Subcutaneous abdominal adipose tissue (tissue), 5 donors: ENCODE data around the gene NRIP3.
A peak's percentile ranks its signal among the peaks of the same experiment; 100 is the strongest.

Source experiments
- H3K27ac ChIP-seq: one replicate; pipeline ENCODE4 v1.7.0; 2013; ENCODE audit warnings: low read depth, mild to moderate bottlenecking, inconsistent platforms, low read length, moderate library complexity
- H3K27me3 ChIP-seq, 5 donors: one replicate each; pipeline ENCODE4 v1.7.0; 2013; ENCODE audit warnings: low read length in 5 of 5, inconsistent platforms in 1 of 5; ENCODE audit not compliant: control insufficient read depth in 5 of 5, insufficient read depth in 4 of 5
- H3K36me3 ChIP-seq, 5 donors: one replicate each; pipeline ENCODE4 v1.7.0; 2013; ENCODE audit warnings: low read length in 5 of 5; ENCODE audit not compliant: control insufficient read depth in 5 of 5, insufficient read depth in 5 of 5
- H3K4me1 ChIP-seq, 5 donors: one replicate each; pipeline ENCODE4 v1.7.0; 2013; ENCODE audit warnings: low read length in 5 of 5, mild to moderate bottlenecking in 3 of 5, moderate library complexity in 1 of 5; ENCODE audit not compliant: control insufficient read depth in 5 of 5, insufficient read depth in 5 of 5
- H3K4me3 ChIP-seq, 5 donors: one replicate each; pipeline ENCODE4 v1.7.0; 2013; ENCODE audit warnings: low read length in 5 of 5, low read depth in 1 of 5
- H3K9ac ChIP-seq, 5 donors: one replicate each; pipeline ENCODE4 v1.7.0; 2013; ENCODE audit warnings: low read length in 5 of 5, mild to moderate bottlenecking in 4 of 5, moderate library complexity in 3 of 5
- H3K9me3 ChIP-seq, 5 donors: one replicate each; pipeline ENCODE4 v1.7.0; 2013; ENCODE audit warnings: low read length in 5 of 5; ENCODE audit not compliant: control insufficient read depth in 5 of 5
- donor health status: healthy.
- donor health status: healthy.
- donor health status: healthy.
- donor health status: healthy.
- donor health status: healthy.

NRIP3 gene

DNA sequence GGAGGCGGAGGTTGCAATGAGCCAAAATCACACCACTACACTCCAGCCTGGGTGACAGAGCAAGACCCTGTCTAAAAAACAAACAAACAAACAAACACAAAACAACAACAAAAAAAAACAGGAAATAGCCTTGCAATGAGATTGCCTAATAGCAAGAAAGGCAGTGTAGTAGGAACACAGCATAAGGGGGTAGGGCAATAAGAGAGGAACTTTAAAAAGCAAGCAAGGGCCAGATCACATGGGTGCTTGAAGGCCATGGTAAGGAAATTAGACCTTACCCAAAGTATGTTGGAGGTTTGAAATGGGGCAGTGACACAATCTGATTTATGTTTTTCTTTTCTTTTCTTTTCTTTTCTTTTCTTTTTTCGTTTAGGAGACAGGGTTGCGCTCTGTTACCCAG lies 34.7 kb upstream of the NRIP3 start:
- H3K27ac ChIP-seq: no peak overlapping the region
- H3K4me1 ChIP-seq: no peaks in the 10 kb centered on the region
- no peak overlapping the region for H3K4me3 ChIP-seq
- H3K9ac ChIP-seq: no peak overlapping the region
- no peaks in the 10 kb centered on the region for H3K27me3 ChIP-seq
- peaks cover 0 to 32% (median 5%) of the 10 kb centered on the region in 5 donors for H3K36me3 ChIP-seq
- H3K9me3 ChIP-seq: no peaks in the 10 kb centered on the region

DNA sequence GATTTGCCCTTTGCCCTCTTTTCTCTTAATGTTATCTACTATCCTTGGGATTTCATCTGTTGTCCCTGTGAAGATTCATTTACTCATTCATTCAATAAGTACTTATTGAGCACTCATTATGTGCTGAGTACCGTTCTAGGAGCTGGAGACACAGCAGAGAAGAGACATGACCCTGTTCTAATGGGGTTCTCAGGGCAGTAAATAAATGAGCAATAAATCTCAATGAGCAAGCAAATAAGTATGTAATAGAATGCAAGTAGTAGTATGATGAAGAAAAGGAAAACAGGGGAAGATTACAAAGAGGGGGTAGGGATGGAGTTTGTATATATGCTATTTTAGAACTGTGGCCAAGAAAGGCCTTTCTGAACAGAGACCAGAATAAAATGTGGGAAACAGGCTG lies 34.2 kb upstream of the NRIP3 start:
- Histone ChIP-seq H3K9ac (no peak overlapping the region), H3K27me3 (no peaks in the 10 kb centered on the region), H3K36me3 (peaks cover 0 to 37% (median 9%) of the 10 kb centered on the region in 5 donors), H3K9me3 (no peaks in the 10 kb centered on the region), H3K4me1 (no peaks in the 10 kb centered on the region), H3K27ac (no peak overlapping the region), H3K4me3 (no peak overlapping the region)

DNA sequence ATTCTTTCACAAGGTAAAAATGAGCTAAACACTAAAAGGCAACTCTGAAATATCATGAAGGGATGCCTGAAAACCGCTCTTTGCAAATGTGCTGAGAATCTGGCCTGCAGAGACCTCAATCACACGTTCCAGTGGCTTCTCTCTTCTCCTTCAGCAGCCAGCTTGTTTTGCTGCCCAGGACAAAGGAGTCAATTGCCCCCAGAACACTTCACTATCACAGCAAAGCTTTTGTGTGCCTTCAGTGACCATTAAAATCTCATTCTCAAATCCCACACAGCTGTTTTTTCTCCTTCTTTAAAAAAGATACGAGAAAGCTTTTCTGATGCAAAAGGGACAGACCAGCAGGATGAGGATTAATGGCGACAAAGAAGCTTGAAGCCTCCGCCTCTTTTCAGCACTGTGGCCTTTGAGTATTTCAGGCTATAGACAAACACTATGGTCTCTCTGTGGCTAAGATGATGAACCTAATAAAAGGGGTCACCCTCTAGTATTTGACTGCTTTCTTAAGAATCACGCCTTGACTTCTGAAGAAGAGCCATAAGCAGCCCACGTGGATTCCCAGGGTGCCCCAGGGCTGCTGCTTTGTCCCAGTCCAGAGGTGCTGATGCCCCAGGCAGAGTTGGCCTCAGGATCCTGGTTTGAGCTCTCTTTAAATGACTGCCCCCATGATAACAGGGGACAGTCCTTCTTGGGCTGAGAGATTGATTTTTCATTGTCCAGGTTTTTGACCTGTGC lies 33.4 kb upstream of the NRIP3 start:
- Histone ChIP-seq H3K36me3 (peaks cover 0 to 36% (median 9%) of the 10 kb centered on the region in 5 donors), H3K27ac (no peak overlapping the region), H3K9ac (no peak overlapping the region), H3K9me3 (no peaks in the 10 kb centered on the region), H3K4me1 (no peaks in the 10 kb centered on the region), H3K4me3 (no peak overlapping the region), H3K27me3 (no peaks in the 10 kb centered on the region)

DNA sequence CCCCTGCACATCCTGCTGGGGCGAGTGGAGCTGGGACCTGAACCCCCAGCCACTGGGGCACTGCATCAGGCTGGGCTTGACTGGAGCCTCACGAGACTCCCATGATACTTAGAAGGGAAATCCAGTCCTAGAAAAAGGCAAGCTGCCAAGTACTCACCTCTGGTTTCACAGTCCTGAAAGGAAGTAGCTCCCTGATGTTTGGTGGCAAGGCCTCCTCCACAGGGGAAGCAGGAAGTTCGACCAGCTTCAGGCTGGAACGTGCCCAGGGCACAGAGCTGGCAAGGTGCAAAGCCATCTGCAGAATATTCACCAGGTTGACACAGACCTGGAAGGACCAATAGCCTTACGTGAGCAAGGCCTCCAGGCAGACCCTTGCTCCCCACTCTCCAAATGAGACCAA lies 26.8 kb upstream of the NRIP3 start:
- Histone ChIP-seq H3K27ac (no peak overlapping the region), H3K9ac (no peak overlapping the region), H3K36me3 (peaks cover 0 to 15% (median 12%) of the 10 kb centered on the region in 5 donors), H3K27me3 (no peaks in the 10 kb centered on the region), H3K4me3 (no peak overlapping the region), H3K4me1 (peaks cover under 1 to 13% (median 6%) of the 10 kb centered on the region in 5 donors), H3K9me3 (no peaks in the 10 kb centered on the region)

DNA sequence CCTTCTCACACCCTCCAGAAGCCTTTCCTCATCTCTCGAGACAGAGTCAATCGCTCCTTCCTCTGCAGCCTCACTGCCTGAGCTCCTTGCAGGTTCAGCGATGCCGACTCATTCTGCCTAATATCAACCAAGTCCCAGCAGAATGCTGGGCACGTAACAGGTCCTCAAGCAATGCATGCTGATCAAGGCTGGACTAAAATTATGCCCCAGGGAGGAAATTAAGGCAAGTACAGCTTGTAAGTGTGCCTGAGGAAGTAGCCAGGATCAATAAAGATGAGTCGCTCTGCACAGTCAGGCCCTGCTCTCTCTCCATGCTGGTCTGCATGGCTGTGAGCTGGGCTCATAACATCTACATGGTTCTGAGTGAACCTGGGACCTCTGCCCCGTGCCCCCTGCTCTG lies 25.6 kb upstream of the NRIP3 start:
- Histone ChIP-seq H3K27ac (no peak overlapping the region), H3K4me1 (peaks cover 4 to 13% (median 6%) of the 10 kb centered on the region in 5 donors), H3K9me3 (no peaks in the 10 kb centered on the region), H3K9ac (no peak overlapping the region), H3K27me3 (no peaks in the 10 kb centered on the region), H3K36me3 (peaks cover 0 to 16% (median 12%) of the 10 kb centered on the region in 5 donors), H3K4me3 (no peak overlapping the region)

DNA sequence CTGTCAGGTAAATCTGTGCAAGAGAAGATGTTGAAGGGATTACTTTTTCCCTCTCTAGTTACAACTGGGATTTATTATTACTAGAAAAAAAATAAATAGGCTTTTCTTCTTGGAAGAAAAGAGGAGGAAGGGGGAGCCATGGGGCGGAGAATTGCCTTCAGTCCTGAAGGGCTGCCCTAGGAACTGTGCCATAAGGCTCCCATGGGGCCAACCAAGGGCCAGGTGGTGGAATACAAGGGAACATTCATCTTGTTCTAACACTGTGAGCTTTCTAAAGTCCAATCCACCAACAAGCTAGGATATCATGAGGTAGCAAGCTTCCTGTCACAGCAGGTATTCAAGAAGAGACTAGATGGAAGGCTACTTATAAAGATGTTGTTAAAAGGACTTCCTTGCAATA lies 24.8 kb upstream of the NRIP3 start:
- no peak overlapping the region for H3K9ac ChIP-seq
- H3K4me1 ChIP-seq: peaks cover 4 to 13% (median 6%) of the 10 kb centered on the region in 5 donors
- peaks cover 0 to 17% (median 11%) of the 10 kb centered on the region in 5 donors for H3K36me3 ChIP-seq
- no peak overlapping the region for H3K4me3 ChIP-seq
- H3K27ac ChIP-seq: no peak overlapping the region
- H3K9me3 ChIP-seq: no peaks in the 10 kb centered on the region
- no peaks in the 10 kb centered on the region for H3K27me3 ChIP-seq

DNA sequence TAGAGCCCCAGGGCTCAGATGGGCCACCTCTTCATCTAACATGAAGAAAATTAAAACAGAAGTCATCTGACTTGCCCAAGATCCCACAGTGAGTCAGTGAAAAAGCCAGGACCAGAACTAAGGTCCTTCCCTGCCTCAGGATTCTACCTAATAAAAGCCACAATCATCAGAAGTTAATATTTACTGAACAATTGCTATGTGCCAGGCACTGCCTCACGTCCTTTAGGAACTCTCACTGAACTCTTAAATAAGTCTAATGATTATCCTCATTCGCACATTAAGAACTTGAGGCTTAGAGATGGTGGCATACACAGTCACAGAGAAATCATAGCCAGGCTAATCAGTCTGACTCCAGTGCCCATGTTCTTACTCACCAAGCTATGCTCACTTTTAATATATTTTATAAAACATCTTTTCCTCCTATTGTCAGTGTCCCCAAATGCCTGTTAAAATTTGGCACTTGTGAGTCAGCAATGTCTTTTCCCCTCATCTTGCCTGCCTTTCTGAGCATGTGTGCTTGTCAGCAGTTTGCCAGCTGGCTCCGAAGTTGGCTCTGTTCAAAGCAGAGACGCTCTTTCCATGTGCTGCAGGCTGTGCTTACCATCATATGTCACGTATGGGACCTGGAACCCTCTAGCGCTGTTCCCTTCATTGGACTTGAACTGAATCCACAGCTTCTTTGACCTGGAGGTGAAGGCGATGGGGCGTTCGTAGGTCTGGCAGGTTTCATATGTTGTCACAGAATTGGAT lies 21.5 kb upstream of the NRIP3 start:
- peak overlapping the region in 1 of 5 donors; percentile 4 for H3K4me3 ChIP-seq
- no peaks in the 10 kb centered on the region for H3K9me3 ChIP-seq
- no peak overlapping the region for H3K27ac ChIP-seq
- no peaks in the 10 kb centered on the region for H3K27me3 ChIP-seq
- H3K9ac ChIP-seq: no peak overlapping the region
- H3K4me1 ChIP-seq: peaks cover 0 to 6% (median 4%) of the 10 kb centered on the region in 5 donors
- peaks cover 0 to 14% (median 7%) of the 10 kb centered on the region in 5 donors for H3K36me3 ChIP-seq

DNA sequence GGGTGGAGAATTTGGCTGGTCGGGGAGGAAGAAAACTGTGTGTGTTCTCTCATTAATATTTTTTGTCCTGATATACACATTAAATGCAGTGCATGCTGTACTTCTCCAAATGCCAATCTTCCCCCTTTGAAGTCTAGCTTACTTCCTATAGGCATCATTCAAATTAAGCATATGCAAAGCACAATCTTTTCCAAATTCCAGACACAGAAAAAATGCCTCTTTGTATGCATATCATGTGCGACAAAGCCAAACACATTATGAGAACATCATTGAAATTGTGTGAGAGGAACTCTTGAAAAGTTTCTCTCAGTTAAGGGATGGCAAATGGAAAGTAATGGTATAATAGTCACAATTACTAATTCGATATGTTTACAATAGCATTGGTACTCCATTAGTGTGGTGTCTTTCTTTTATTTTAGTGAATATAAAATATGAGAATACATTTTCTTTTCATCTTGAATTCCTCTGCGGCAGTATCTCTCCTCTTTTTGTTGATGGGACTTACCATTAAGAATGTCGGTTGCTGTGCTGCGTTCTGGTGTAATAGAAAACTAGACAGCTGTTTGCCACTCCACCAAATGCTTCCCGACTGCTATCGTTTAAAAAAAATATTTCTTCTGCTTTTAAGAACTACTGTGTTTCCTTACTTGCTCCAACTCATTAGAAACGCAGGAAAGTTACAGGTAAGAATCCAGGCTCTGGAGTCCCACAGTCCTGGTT lies 19.3 kb upstream of the NRIP3 start:
- Histone ChIP-seq H3K9me3 (no peaks in the 10 kb centered on the region), H3K9ac (no peak overlapping the region), H3K27ac (no peak overlapping the region), H3K4me3 (no peak overlapping the region), H3K4me1 (peaks cover 2 to 6% (median 3%) of the 10 kb centered on the region in 5 donors), H3K27me3 (no peaks in the 10 kb centered on the region), H3K36me3 (peaks cover 0 to 14% (median 5%) of the 10 kb centered on the region in 5 donors)

DNA sequence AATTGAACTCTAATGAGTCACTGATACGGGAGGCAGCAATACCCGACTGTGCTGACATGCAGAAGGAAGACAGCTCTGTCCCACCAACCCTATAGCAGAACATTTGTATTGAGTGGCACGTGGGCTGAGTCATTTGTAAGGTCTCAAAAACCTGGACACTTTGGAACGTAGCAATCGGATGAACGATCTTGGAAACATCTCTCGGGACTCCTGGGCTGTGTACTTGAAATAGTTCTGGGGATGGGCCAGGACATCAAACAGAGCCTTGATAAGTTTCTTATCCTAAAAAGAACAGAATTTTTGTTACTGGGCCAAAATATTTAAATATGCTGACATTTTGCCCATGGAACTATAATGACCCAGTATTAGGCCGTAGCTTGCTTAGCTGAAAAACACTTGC lies 17.1 kb upstream of the NRIP3 start:
- no peaks in the 10 kb centered on the region for H3K27me3 ChIP-seq
- peaks cover 0 to 12% (median 0%) of the 10 kb centered on the region in 5 donors for H3K36me3 ChIP-seq
- H3K4me3 ChIP-seq: no peak overlapping the region
- H3K9me3 ChIP-seq: no peaks in the 10 kb centered on the region
- H3K4me1 ChIP-seq: peaks cover 8 to 24% (median 18%) of the 10 kb centered on the region in 5 donors
- H3K9ac ChIP-seq: no peak overlapping the region
- H3K27ac ChIP-seq: no peak overlapping the region

DNA sequence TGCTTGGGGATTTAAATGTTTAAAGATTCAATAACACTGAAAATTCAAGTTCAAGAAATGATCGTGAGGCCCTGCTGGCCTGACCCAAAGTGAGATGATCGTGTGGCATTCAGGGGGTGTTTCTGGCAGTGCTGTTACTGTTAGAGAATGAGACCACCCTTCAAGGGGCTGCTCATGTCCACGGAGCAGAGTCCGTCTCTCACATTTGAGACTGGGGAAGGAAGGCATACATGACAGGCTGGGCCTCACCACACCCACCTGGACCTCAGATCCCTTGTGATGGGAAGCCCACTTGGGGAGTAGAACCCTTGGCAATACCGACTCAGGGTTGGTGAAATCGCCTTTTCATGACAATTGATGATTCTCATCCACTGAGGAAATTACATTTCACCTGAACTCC lies 16.1 kb upstream of the NRIP3 start:
- Histone ChIP-seq H3K27ac (no peak overlapping the region), H3K4me1 (peaks cover 6 to 28% (median 19%) of the 10 kb centered on the region in 5 donors), H3K4me3 (no peak overlapping the region)

More for the DNA sequence above, 16.1 kb upstream of the NRIP3 start:
- no peaks in the 10 kb centered on the region for H3K9me3 ChIP-seq
- H3K27me3 ChIP-seq: no peaks in the 10 kb centered on the region
- H3K36me3 ChIP-seq: peaks cover 0 to 12% (median 0%) of the 10 kb centered on the region in 5 donors
- H3K9ac ChIP-seq: no peak overlapping the region
